Liver (tissue), 3 donors: ENCODE data around the gene FGF12.

ENCODE experiments used
- ATF3 ChIP-seq: IDR thresholded peaks from 2 replicates; pipeline ENCODE4 v1.6.1; 2016; ENCODE audit warnings: antibody characterized with exemption
- CTCF ChIP-seq: fragments of 150-350 bp; IDR thresholded peaks from 2 replicates; pipeline ENCODE4 v1.5.1; 2017; ENCODE audit warnings: improper control_type of control experiment, low read depth, low read length; ENCODE audit not compliant: missing input control
- EGR1 ChIP-seq, 2 donors: IDR thresholded peaks; 2 replicates each; pipeline ENCODE4 v1.6.1; 2016 to 2018; ENCODE audit warnings: antibody characterized with exemption in 2 of 2, low read depth in 2 of 2
- FOXA1 ChIP-seq: IDR thresholded peaks from 2 replicates; pipeline ENCODE4 v1.6.1; 2016; ENCODE audit warnings: antibody characterized with exemption
- GABPA ChIP-seq, 2 donors: IDR thresholded peaks in 1 of 2; conservative IDR thresholded peaks in 1 of 2; 2 replicates each; pipeline ENCODE4 v1.6.1; 2016; ENCODE audit warnings: antibody characterized with exemption in 2 of 2, mild to moderate bottlenecking in 1 of 2, moderate library complexity in 1 of 2
- JUND ChIP-seq, 2 donors: IDR thresholded peaks; 2 replicates each; pipeline ENCODE4 v1.6.1; 2016; ENCODE audit warnings: antibody characterized with exemption in 2 of 2
- MAX ChIP-seq: IDR thresholded peaks from 2 replicates; pipeline ENCODE4 v1.6.1; 2016; ENCODE audit warnings: antibody characterized with exemption
- RAD21 ChIP-seq, 2 donors: IDR thresholded peaks; 2 replicates each; pipeline ENCODE4 v1.6.1; 2016; ENCODE audit warnings: antibody characterized with exemption in 2 of 2, mild to moderate bottlenecking in 2 of 2
- RXRA ChIP-seq, 2 donors: IDR thresholded peaks; 2 replicates each; pipeline ENCODE4 v1.6.1; 2017 to 2018; ENCODE audit warnings: antibody characterized with exemption in 2 of 2, mild to moderate bottlenecking in 1 of 2
- SP1 ChIP-seq: IDR thresholded peaks from 2 replicates; pipeline ENCODE4 v1.6.1; 2018; ENCODE audit warnings: antibody characterized with exemption, mild to moderate bottlenecking
- YY1 ChIP-seq: IDR thresholded peaks from 2 replicates; pipeline ENCODE4 v1.6.1; 2016; ENCODE audit warnings: antibody characterized with exemption, mild to moderate bottlenecking
- donor health status: healthy.
- donor health status: healthy.

- TF ChIP-seq CTCF (no peak), RAD21 (IDR thresholded peaks at IDR 0.05) (no peak), RXRA (IDR thresholded peaks at IDR 0.05) (no peak), FOXA1 (no peak), JUND (IDR thresholded peaks at IDR 0.05) (no peak), GABPA (IDR thresholded peaks at IDR 0.05 in 1 of 2, conservative IDR thresholded peaks at IDR 0.05 in 1 of 2) (no peak), SP1 (no peak), ATF3 (no peak), EGR1 (IDR thresholded peaks at IDR 0.05; ENCODE audit: low read depth in 2 of 2) (no peak), MAX (no peak), YY1 (no peak)
Measured at GRCh38 chr3:192417559-192418055, 309.7 kb downstream of the FGF12 start.
